ENCODE results near the gene SERPINA9.
"Not testable (repeated sequence)": the region's sequence is repeated elsewhere in the genome, so short reads cannot be mapped to it uniquely, and the experiment has no call there.

Gene SERPINA9, protein sequence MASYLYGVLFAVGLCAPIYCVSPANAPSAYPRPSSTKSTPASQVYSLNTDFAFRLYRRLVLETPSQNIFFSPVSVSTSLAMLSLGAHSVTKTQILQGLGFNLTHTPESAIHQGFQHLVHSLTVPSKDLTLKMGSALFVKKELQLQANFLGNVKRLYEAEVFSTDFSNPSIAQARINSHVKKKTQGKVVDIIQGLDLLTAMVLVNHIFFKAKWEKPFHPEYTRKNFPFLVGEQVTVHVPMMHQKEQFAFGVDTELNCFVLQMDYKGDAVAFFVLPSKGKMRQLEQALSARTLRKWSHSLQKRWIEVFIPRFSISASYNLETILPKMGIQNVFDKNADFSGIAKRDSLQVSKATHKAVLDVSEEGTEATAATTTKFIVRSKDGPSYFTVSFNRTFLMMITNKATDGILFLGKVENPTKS

GRCh38 chr14:94476023-94476422 lies at the start of gene SERPINA9:
TSS of gene SERPINA9 (minus strand) at chr14:94476197. CDS start at chr14:94469840, 6,357 bp downstream.
- DNase-seq (ENCODE audit: low read depth) = no peak

- DNase-seq (ENCODE audit: low read depth) = no peak
Measured at GRCh38 chr14:94524093-94524492, 48.1 kb upstream of the SERPINA9 start.

GRCh38 chr14:94523265-94523664 lies 47.3 kb upstream of the SERPINA9 start:
- DNase-seq (ENCODE audit: low read depth) = no peak

GRCh38 chr14:94522115-94522724 lies 46.2 kb upstream of the SERPINA9 start:
- DNase-seq (ENCODE audit: low read depth) = no peak

- no peak for DNase-seq (ENCODE audit: low read depth)
Measured at GRCh38 chr14:94521375-94522114, 45.5 kb upstream of the SERPINA9 start.

DNA sequence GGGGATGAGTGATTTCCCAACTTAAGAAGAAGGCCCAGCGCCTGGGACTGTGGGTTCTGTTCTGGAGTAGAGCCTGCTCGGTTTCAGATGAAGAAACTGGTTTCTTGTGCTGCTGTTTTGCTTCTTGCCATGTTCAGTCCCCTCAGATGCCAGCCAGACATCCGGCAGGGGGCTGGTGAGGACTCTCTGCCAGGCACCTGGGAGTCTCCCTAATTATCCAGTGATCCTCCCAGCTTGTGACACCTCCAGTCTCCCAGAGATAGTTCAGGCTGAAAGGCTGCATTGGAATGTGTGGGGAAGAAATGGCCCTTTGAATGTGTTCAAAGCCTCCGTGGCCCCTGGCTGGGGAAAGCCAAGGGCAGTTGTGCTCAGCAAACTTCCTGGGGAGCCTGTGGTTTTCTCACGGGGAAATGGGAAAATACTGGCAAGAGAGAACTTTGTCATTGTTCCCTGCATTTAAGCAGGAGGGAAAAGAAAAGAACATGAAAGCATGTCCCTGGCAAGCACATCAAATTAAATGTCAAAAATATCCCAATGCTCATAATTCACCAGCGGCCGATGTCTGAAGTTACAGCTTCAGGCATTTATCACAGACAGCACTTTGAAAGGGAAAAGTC lies 41.8 kb upstream of the SERPINA9 start:
- DNase-seq (ENCODE audit: low read depth) = no peak

- no peak for DNase-seq (ENCODE audit: low read depth)
Measured at GRCh38 chr14:94517248-94517640, 41.2 kb upstream of the SERPINA9 start.

GRCh38 chr14:94515856-94516255 lies 39.9 kb upstream of the SERPINA9 start:
- no peak for DNase-seq (ENCODE audit: low read depth)

DNA sequence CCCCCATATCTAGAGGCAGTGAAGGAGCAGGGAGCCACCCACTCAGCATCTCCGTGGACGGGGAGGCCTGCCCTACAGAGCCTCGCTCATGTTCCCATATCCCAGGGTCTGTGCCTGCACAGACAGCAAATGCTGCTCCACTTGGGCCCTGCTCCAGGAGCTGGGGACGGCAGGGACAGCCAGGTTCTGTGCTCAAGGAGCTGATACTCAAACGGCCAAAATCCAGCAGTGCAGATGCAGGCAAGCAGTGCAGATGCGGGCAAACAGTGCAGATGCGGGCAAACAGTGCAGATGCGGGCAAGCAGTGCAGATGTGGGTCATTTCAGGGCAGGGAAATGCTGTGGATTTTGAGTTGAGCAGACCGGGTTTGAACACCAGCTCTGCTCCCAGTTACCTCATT lies 39.4 kb upstream of the SERPINA9 start:
- DNase-seq (ENCODE audit: low read depth) = no peak

DNA sequence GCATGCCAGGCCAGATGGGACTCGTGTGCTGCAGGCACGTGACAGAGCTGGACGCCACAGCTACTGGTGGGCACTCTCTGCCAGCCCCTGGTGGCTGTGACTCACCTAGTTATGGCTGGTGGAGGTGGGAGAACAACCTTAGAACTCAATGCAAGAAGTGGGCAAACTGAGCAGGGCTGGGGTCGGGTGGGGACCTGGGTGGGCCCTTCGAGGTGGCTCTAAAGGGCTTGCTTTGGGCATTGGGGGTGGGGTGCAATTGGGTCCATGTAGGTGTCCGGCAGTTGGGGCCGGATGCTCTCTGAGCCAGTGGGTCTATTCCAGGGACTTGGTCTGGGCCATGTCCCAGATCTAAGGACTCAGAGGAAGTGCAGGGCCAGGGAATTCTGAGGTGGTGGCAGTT lies 38.4 kb upstream of the SERPINA9 start:
- no peak for DNase-seq (ENCODE audit: low read depth)

GRCh38 chr14:94510481-94510880 lies 34.5 kb upstream of the SERPINA9 start:
- DNase-seq (ENCODE audit: low read depth) = not testable (repeated sequence)

DNA sequence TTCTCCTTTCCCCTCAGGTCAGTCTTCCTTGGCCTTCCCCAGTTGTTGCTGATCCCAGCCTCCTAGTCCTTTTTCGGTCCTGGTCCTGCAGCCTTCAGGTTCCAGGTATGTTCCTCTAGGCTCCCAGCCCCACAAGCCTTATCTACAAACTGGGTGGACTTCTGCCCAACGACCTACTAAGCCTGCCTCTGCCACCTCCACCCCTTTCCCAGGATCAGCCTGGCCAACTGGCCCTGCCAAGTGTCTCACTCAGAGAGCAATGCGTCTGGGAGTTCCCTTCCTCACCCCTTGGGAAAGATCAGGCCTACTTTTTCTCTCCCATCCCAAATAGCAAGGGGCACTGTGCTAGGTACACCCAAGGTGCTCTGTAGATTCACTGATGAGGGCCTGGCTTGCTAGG lies 33.4 kb upstream of the SERPINA9 start, which contains the start of gene SERPINA12:
TSS of gene SERPINA12 (minus strand) at position 114 of the 400 bp plus-strand sequence. CDS start 11,072 bp downstream, outside the sequence.
- no peak for DNase-seq (ENCODE audit: low read depth)

DNA sequence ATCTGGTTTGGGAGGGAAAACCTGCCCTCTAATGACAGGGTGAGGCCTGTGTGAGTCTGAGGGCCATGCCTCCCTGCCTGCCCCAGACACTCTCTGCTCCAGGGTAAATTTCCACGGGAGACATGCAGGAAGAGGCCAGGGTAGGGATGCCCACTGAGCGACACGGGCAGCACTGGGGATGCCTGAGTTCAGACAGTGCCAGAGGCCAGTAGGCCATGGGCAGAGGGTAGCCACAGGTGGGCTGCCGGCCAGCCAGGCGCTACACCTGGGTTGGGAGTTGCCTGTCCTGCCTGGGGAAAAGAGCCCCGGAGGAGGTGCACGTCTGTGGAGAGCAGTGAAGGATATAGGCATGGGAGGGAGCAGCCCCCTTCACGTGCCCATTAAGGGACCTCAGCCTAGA lies 29.6 kb upstream of the SERPINA9 start:
- DNase-seq (ENCODE audit: low read depth) = no peak

GRCh38 chr14:94505206-94505605 lies 29.2 kb upstream of the SERPINA9 start:
- no peak for DNase-seq (ENCODE audit: low read depth)

GRCh38 chr14:94501588-94502516 lies 25.9 kb upstream of the SERPINA9 start:
- DNase-seq (ENCODE audit: low read depth) = no peak

- no peak for DNase-seq (ENCODE audit: low read depth)
Measured at GRCh38 chr14:94500264-94500663, 24.3 kb upstream of the SERPINA9 start.

- DNase-seq (ENCODE audit: low read depth) = no peak
Measured at GRCh38 chr14:94499673-94500072, 23.7 kb upstream of the SERPINA9 start.

DNA sequence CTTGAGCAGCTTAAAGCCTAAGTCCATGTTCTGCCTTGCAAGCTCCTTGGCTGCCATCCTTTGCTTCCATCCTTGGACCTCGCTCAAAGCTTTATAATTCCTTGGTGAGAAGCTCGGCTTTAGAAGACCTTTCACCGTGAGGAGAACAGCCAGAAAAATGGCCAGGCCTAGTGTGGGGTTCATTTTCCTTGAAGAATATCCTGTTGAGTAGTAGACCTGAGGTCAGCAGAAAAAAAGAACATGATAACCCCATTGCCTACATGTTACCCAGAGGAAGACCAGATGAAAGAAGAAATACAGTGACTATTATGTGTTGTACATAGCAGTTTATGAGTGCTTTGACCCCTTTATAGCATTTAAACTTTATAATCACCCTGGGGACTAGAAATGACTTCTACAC lies 22.2 kb upstream of the SERPINA9 start:
- DNase-seq (ENCODE audit: low read depth) = no peak

DNA sequence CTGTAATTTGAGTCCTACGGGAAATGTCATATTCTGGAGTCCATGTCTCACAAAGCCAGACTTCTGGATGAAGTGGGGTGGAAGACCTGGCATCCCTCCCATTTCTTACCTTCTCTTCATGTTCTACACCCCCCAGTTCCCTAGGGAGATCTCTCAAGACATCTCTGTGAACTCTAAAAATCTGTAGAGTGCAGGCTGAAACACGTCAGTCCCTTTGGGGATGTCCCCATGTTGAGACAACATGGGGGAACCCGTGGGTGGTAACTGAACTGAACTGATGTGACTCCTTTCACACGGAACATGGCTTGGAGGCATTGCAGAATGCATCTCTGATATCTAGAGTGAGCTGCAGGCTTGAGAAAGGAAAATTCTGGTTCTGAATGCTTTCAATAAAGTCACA lies 18.1 kb upstream of the SERPINA9 start:
- DNase-seq (ENCODE audit: low read depth) = no peak

DNA sequence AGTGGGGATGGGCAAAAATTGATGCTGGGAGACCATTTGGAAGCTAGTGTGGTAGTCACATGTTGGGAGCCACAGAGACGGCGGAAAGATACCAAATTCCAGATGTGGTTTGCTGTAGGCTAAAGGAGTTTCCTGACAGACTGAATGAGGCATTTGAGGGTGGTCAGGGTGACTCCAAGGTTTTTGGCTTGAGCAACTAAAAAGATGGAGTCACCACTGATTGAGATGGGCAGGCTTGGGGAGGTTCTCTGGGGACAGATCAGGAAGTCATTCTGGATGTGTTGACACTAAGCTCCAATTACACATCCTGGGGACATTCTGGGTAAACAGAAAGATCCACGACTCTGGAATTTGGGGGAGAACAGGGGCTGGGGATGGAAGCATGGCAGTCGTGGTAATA lies 15.5 kb upstream of the SERPINA9 start:
- no peak for DNase-seq (ENCODE audit: low read depth)

DNA sequence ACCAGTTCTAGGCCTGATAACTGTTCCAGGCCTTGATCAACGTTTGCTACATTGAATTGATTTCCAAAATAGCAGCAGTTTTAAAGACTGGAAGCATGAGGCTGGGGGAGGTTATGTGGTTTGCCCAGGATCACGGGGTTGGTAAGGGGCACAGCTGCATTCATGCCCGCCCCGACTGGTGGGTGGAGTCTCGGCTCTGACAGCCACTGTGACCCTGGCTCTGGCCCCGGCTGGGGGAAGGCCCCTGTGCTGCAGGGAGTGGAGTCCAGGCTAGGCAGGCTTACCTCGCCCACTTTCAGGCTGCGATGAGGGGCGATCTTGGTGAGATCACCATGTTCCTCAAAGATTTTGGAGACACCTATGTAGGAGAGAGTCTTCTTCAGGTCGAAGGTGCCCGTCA lies 13.3 kb upstream of the SERPINA9 start:
- DNase-seq (ENCODE audit: low read depth) = no peak
